Immature natural killer cell (primary cell): ENCODE data around the gene ATCAY. TPM values are rescaled to one million over a fixed set of nuclear protein-coding genes. Genes with fewer than 3 reads are reported as not detected.
A peak's percentile ranks its signal among the peaks of the same experiment; 100 is the strongest.
"Not testable (repeated sequence)": the region's sequence is repeated elsewhere in the genome, so short reads cannot be mapped to it uniquely, and the experiment has no call there.

ENCODE experiments used
- DNase-seq, 3 donors: peaks; one replicate each; pipeline ENCODE4 v3.0.0; 2022; ENCODE audit warnings: mixed read lengths in 1 of 3
- H3K27ac Mint-ChIP-seq, 6 donors: one replicate each; pipeline ENCODE4 v1.8.0; 2020; ENCODE audit warnings: mixed read lengths in 6 of 6, mild to moderate bottlenecking in 5 of 6, inconsistent platforms in 4 of 6, moderate library complexity in 3 of 6
- H3K27me3 Mint-ChIP-seq, 3 donors: one replicate each; pipeline ENCODE4 v1.8.0; 2020 to 2021; ENCODE audit warnings: low read depth in 3 of 3, mild to moderate bottlenecking in 3 of 3, mixed read lengths in 3 of 3, moderate library complexity in 3 of 3, inconsistent platforms in 1 of 3
- H3K36me3 Mint-ChIP-seq, 3 donors: one replicate each; pipeline ENCODE4 v1.8.0; 2020; ENCODE audit warnings: mixed read lengths in 3 of 3, inconsistent platforms in 2 of 3, mild to moderate bottlenecking in 2 of 3
- H3K4me1 Mint-ChIP-seq, 2 donors: one replicate each; pipeline ENCODE4 v1.8.0; 2020; ENCODE audit warnings: inconsistent platforms in 2 of 2, mild to moderate bottlenecking in 2 of 2, mixed read lengths in 2 of 2, moderate library complexity in 1 of 2
- H3K4me3 Mint-ChIP-seq, 5 donors: one replicate each; pipeline ENCODE4 v1.8.0; 2020; ENCODE audit warnings: mild to moderate bottlenecking in 5 of 5, mixed read lengths in 5 of 5, inconsistent platforms in 3 of 5, moderate library complexity in 3 of 5
- H3K9me3 Mint-ChIP-seq, 6 donors: one replicate each; pipeline ENCODE4 v1.8.0; 2020; ENCODE audit warnings: mild to moderate bottlenecking in 6 of 6, mixed read lengths in 6 of 6, inconsistent platforms in 4 of 6, moderate library complexity in 3 of 6
- polyA plus RNA-seq, 3 donors: library from polyadenylated mRNA; unstranded; fragments of 300-500 nt; fragmentation: Illumina TruSeq; gene quantifications; one replicate each; pipeline ENCODE4 v1.2.3, GENCODE V29; 2021

The ATCAY gene
- polyA plus RNA-seq, 3 donors from 2014 or later = not detected

DNA sequence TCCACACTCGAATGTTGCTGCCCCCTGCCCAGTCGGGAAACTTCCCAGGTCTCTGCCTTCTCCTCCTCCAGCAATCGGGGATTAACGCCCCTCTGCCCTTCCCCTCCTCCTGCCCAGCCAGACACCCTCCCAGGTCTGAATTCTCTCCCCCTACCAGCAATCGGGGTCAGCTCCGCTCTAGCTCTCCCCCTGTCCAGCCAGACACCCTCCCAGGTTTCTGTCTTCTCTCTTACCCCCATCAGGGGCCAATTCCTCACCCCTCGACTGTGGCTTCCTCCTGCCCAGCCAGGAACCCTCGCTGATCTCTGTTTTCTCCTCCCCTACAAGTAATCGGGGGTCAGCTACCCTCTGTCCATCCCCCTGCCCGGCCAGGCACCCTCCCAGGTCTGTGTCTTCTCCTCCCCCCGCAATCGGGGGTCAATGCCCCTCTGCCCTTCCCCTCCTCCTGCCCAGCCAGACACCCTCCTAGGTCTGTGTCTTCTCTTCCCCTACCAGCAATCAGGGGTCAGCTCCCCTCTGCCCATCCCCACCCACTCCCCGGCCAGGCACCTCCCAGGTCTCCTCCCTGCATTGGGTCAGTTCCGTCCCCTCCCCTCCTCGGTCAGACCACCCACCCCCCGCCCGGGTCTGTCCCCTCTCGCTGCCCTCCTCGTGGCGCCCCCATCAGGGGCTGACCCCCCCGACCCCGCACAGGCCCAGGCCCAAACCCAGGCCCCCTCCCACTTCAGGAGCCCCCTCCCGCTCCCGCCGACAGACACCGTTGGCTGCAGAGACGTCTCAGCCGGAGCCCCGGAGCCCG, 12.3 kb upstream of the ATCAY start:
- Mint-ChIP-seq H3K4me1 (peaks cover 6 to 17% of the 10 kb centered on the region in 2 donors), H3K27ac (no peak overlapping the region), H3K36me3 (peaks cover 0 to 4% (median 0%) of the 10 kb centered on the region in 3 donors), H3K27me3 (peaks cover 12 to 31% (median 22%) of the 10 kb centered on the region in 3 donors), H3K9me3 (peaks cover 0 to 2% (median under 1%) of the 10 kb centered on the region in 6 donors), H3K4me3 (peak overlapping the region; percentile 29 to 71 (median 64))
- no peak for DNase-seq

DNA sequence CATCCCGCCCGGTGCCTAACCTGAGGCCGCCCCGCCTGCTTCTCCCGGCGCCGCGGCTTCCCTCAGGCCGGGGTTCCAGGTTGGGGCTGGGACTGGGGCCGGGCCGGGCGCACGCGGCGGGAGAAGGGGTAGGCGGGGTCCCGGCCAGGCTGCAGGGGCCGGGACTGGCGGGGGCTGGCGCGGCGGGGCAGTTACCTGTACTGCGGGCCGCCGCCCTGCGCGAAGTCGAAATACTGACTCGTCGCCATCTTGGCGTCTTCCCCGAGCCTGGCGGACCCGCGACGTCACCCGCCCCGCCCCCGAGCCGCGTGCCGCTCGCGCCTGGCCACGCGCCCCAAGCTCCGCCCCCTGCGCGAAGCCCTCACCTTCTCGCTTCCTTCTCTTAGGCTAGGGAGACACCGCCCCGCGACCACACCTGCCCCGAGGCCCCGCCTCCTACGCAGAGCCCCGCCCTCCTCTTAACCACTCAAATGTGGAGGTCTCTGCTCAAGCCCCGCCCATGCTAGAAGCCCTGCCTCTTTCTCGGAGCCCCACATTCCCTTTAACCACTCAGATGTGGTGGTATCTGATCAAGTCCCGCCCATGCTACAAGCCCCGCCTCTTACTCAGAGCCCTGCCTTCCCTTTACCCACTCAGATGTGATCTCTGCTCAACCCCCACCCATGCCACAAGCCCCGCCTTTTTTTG, 11.6 kb upstream of the ATCAY start, which contains the start of gene ZFR2:
Gene ZFR2 (minus strand): TSS at position 269 of the 687 bp plus-strand sequence. CDS start 21 bp downstream, at position 248.
- Mint-ChIP-seq H3K9me3 (peaks cover 0 to 2% (median under 1%) of the 10 kb centered on the region in 6 donors), H3K27ac (no peak within 1 kb of the TSS), H3K27me3 (peaks cover 12 to 30% (median 20%) of the 10 kb centered on the region in 3 donors), H3K4me1 (peaks cover 6 to 17% of the 10 kb centered on the region in 2 donors), H3K36me3 (peaks cover 0 to 4% (median 0%) of the 10 kb centered on the region in 3 donors), H3K4me3 (peak within 1 kb of the TSS; percentile 51 to 71 (median 64))
- DNase-seq = peak in 2 of 3 donors; percentile 21 to 22

DNA sequence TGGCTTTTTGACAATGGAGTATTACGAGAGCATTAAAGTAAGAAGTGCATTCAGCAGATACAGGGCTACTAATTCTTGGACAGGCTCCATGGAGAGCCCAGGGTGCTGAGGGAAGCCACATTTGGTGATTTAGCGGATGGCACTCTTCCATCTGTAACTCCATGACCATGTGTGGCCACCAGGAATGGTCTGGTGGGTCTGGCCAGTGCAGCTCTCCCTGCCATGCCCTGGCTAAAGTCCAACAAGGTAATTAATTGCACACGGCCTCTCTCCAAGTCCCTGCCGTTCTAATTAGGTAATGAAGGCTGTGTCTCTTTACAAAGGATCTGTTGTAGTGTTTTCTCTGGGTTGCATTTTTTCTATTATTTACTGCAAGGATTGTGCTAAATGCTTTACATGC, 7.3 kb upstream of the ATCAY start:
- peaks cover 0 to 2% (median under 1%) of the 10 kb centered on the region in 6 donors for H3K9me3 Mint-ChIP-seq
- peaks cover 6 to 9% of the 10 kb centered on the region in 2 donors for H3K4me1 Mint-ChIP-seq
- no peak overlapping the region for H3K27ac Mint-ChIP-seq
- no peak overlapping the region for H3K4me3 Mint-ChIP-seq
- no peak for DNase-seq
- no peaks in the 10 kb centered on the region for H3K36me3 Mint-ChIP-seq
- H3K27me3 Mint-ChIP-seq = peaks cover 8 to 28% (median 11%) of the 10 kb centered on the region in 3 donors

DNA sequence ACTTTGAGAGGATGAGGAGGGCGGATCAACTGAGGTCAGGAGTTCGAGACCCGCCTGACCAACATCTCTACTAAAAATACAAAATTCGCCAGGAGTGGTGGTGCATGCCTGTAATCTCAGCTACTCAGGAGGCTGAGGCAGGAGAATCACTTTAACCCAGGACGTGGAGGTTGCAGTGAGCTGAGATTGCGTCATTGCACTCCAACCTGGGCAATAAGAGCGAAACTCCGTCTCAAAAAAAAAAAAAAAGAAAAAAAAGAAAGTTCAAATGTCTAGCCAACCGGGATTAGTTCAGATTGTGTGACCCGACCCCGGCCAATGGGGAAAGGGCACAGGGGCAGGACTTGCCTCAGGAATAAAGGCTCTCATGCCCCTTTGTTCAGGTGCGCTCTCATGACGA, 5.8 kb upstream of the ATCAY start:
- H3K4me1 Mint-ChIP-seq, H3K9me3 Mint-ChIP-seq, H3K4me3 Mint-ChIP-seq, H3K36me3 Mint-ChIP-seq, H3K27ac Mint-ChIP-seq, DNase-seq: not testable (repeated sequence)
- peaks cover 6 to 22% (median 10%) of the 10 kb centered on the region in 3 donors for H3K27me3 Mint-ChIP-seq

DNA sequence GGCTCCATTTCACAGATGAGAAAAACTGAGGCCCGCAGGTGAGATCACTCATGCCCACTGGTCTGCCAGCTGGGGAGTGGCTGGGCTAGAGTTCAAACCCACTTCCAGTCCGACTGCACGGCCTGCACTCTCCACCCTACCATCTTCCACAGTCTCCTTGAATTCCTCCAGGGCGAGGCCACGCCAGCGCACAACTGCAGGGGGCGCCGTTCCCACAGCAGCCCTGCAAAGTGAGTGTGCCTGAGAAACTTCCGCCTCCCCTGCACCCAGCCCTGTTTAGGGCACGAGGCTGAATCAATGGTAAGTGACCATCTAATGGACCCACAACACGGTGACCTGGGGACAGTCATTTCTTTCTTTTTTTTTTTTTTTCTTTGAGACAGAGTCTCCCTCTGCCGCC, 829 bp upstream of the ATCAY start:
- DNase-seq = no peak
- no peaks in the 10 kb centered on the region for H3K9me3 Mint-ChIP-seq
- peaks cover 13 to 14% of the 10 kb centered on the region in 2 donors for H3K4me1 Mint-ChIP-seq
- H3K36me3 Mint-ChIP-seq = no peaks in the 10 kb centered on the region
- H3K4me3 Mint-ChIP-seq = no peak overlapping the region
- H3K27ac Mint-ChIP-seq = no peak overlapping the region
- H3K27me3 Mint-ChIP-seq = peaks cover 12 to 25% (median 19%) of the 10 kb centered on the region in 3 donors

DNA sequence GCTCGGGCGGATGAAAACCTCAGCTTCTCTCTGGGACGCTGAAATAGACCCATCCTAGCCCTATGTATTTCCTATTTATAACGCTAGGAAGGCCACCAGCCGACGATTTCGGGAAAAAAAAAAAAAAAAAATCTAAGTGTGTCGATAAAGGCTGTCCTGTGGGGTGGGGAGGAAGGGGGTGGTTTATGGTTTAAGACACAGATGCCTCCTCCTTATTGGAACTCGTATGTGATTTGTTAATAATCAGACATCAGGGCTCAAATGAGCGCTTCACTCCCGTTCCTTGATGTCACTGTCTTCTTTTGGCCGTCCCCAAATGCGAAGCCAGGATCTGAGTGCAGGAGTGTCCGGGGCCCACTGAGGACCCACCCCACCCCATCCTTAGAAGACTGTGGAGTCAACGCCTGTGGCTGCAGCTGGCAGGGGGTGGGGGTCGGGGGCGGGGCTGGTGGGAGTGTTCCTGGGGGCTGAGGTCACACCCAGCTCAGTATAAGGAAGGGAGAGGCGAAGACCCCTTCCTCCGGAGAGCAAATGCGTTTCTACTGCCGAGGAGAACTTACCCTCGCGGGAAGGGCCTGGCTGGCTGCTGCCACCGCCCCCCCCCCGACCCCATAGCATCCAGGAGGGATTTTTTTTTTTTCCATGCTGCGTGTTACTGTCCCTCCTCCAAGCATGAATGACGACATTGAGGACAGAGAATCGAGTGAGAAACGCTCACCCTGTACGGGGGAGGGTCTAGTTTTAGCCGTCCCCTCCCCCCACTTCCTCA, 971 bp downstream of the ATCAY start:
- DNase-seq = no peak
- Mint-ChIP-seq H3K36me3 (no peaks in the 10 kb centered on the region), H3K9me3 (peaks cover 0 to 2% (median 0%) of the 10 kb centered on the region in 6 donors), H3K4me1 (peaks cover 13 to 14% of the 10 kb centered on the region in 2 donors), H3K27me3 (peaks cover 12 to 25% (median 19%) of the 10 kb centered on the region in 3 donors), H3K4me3 (peak overlapping the region in 1 of 5 donors; percentile 53), H3K27ac (no peak overlapping the region)

DNA sequence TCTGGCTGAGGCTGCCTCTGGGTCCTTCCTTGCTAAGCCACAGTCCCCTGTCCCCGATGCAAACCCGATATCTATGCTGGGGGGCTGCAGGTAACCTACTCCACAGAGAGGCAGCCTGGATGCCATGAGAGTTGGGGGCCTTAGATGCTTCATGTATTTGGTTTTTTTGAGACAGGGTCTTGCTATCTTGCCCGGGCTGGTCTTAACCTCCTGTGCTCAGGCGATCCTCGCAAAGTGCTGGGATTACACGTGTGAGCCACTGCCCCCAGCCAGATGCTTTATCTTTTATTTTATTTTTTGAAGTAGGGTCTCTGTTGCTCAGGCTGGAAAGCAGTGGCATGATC, 1.5 kb downstream of the ATCAY start:
- Mint-ChIP-seq H3K9me3 (peaks cover 0 to 2% (median 0%) of the 10 kb centered on the region in 6 donors), H3K36me3 (no peaks in the 10 kb centered on the region), H3K27ac (no peak overlapping the region), H3K4me1 (peaks cover 13 to 14% of the 10 kb centered on the region in 2 donors), H3K4me3 (peak overlapping the region in 2 of 5 donors; percentile 44 to 53), H3K27me3 (peaks cover 12 to 22% (median 18%) of the 10 kb centered on the region in 3 donors)
- DNase-seq = no peak

DNA sequence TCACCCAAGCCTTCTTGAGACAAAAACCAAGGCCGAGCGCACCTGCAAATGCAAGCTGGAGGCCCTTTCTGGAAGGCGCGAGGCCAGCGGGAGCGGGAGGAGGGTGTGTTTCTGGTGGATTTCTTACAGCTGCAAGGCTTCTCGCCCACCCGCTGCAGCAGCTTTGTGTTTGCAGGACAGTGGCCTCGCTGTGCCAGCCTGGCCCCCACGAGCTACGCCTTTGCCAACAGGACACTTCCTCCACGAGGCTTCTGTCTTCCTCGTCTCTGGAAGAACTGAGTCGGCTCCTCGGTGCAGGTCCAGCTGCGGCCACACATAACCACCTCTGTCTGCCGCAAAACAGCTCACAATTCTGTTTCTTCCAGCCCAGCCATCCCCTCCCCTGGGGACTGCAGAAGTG, 10.1 kb downstream of the ATCAY start:
- no peak for DNase-seq
- Mint-ChIP-seq H3K4me3 (no peak overlapping the region), H3K27ac (no peak overlapping the region), H3K9me3 (no peaks in the 10 kb centered on the region), H3K27me3 (peaks cover 0 to 2% (median 0%) of the 10 kb centered on the region in 3 donors), H3K4me1 (no peaks in the 10 kb centered on the region), H3K36me3 (no peaks in the 10 kb centered on the region)

DNA sequence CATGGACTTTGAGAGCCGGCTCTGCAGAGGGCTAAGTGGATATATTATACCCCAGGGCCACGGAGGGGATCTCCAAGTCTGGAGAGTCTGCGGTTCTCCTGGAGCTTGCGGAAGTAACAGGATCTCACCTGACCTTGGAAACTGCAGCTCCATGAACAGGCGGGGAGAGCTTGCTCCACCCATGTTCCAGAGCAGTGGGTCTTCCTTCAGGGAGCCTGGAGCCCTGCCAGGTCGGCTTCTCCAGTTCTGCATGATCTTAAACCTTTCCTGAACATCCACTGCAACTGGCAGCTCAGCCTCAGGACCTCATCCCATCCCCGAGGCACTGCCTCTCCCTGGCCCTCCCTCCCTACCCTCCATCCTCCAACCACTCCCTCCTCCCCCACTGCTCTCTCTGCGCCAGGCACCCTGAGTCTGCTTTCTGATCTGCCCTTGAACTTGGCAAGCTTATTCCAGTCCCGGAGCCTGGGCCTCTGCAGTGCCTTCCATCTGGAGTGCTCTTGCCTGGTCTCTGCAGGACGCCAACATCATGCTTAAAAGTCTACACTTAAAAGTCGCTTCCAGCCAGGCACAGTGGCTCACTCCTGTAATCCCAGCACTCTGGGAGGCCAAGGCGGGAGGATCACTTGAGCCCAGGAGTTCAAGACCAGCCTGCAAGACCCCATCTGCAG, 13.2 kb downstream of the ATCAY start:
- peaks cover 8 to 11% of the 10 kb centered on the region in 2 donors for H3K4me1 Mint-ChIP-seq
- no peak overlapping the region for H3K27ac Mint-ChIP-seq
- peaks cover 0 to 6% (median 3%) of the 10 kb centered on the region in 3 donors for H3K27me3 Mint-ChIP-seq
- H3K4me3 Mint-ChIP-seq = no peak overlapping the region
- DNase-seq = no peak
- no peaks in the 10 kb centered on the region for H3K36me3 Mint-ChIP-seq
- H3K9me3 Mint-ChIP-seq = no peaks in the 10 kb centered on the region

DNA sequence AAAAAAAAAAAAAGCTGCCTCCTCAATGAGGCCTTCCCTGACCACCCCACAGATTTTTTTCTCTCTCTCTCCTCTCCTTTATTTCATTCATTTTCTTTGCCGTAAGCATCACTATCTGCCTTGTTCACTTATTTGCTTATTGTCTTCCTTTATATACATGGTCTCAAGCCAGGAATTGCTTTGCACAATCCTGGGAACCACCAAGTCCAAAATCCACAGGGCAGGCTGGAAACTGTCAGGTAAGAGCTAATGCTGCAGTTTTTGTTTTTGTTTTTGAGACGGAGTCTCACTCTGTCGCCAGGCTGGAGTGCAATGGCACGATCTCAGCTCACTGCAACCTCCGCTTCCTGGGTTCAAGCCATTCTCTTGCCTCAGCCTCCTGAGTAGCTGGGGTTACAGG, 14.5 kb downstream of the ATCAY start:
- H3K27ac Mint-ChIP-seq = peak overlapping the region in 1 of 6 donors; percentile 73
- H3K4me1 Mint-ChIP-seq = peaks cover 13% of the 10 kb centered on the region in 2 donors
- H3K4me3 Mint-ChIP-seq, DNase-seq, H3K27me3 Mint-ChIP-seq, H3K9me3 Mint-ChIP-seq, H3K36me3 Mint-ChIP-seq: not testable (repeated sequence)

DNA sequence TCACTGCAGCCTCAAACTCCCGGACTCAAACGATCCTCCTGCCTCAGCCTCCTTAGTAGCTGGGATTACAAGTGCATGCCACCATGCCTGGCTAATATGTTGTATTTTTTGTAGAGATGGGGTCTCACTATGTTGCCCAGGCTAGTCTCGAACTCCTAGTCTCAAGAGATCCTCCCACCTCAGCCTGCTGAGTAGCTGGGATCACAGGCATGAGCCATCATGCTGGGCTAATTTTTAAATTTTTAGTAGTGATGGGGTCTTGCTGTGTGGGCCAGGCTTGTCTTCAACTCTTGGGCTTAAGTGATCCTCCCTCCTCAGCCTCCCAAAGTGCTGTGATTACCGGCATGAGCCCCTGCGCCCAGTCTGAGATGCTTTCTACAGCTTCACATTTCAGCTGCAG, 15.3 kb downstream of the ATCAY start:
- no peak overlapping the region for H3K27ac Mint-ChIP-seq
- no peaks in the 10 kb centered on the region for H3K36me3 Mint-ChIP-seq

DNA sequence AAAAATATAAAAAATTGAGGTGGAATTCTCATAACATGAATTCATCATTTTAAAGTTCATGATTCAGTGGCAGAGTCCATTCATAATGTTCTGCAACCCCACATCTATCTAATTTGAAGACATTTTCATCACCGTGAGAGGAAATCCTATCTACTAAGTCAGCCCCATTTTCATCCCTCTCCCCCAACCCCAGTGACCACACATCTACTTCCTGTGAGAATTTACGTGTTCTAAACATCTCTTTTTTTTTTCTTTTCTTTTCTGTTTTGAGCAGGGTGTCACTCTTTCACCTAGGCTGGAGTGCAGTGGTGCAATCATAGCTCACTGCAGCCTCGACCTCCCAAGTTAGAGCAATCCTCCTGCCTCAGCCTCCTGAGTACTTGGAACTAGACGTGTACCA, 17.5 kb downstream of the ATCAY start:
- DNase-seq = peak; percentile 32 to 53 (median 45)
- Mint-ChIP-seq H3K36me3 (no peaks in the 10 kb centered on the region), H3K4me1 (peaks cover 13% of the 10 kb centered on the region in 2 donors), H3K27me3 (peaks cover 1 to 6% (median 3%) of the 10 kb centered on the region in 3 donors), H3K27ac (peak overlapping the region in 4 of 6 donors; percentile 58 to 85 (median 66)), H3K4me3 (peak overlapping the region; percentile 33 to 67 (median 51)), H3K9me3 (no peaks in the 10 kb centered on the region)

More for the DNA sequence above, 15.3 kb downstream of the ATCAY start:
- no peak overlapping the region for H3K4me3 Mint-ChIP-seq
- no peaks in the 10 kb centered on the region for H3K9me3 Mint-ChIP-seq
- H3K4me1 Mint-ChIP-seq = peaks cover 13% of the 10 kb centered on the region in 2 donors
- DNase-seq = no peak
- H3K27me3 Mint-ChIP-seq = peaks cover 0 to 6% (median 3%) of the 10 kb centered on the region in 3 donors

DNA sequence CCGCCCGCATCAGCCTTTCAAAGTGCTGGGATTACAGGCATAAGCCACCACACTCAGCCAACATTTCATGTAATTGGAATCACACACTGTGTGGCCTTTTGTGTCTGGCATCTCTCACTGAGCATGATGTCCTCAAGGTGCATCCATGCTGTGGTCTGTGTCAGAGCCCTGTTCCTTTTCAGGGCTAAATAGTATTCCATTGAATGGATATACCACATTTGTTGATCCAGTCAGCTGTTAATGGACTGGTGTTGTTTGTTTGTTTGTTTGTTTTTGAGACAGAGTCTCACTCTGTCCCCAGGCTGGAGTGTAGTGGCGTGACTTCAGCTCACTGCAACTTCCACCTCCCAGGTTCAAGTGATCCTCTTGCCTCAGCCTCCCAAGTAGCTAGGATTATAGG, 17.9 kb downstream of the ATCAY start:
- H3K4me1 Mint-ChIP-seq = peaks cover 13% of the 10 kb centered on the region in 2 donors
- no peaks in the 10 kb centered on the region for H3K9me3 Mint-ChIP-seq
- peaks cover 1 to 6% (median 3%) of the 10 kb centered on the region in 3 donors for H3K27me3 Mint-ChIP-seq
- peak overlapping the region in 1 of 6 donors; percentile 58 for H3K27ac Mint-ChIP-seq
- no peaks in the 10 kb centered on the region for H3K36me3 Mint-ChIP-seq
- peak overlapping the region in 4 of 5 donors; percentile 37 to 67 (median 56) for H3K4me3 Mint-ChIP-seq
- DNase-seq = no peak
